GM18507 (cell line): ENCODE results near the gene RWDD2A.
"Not testable (repeated sequence)": the region's sequence is repeated elsewhere in the genome, so short reads cannot be mapped to it uniquely, and the experiment has no call there.

Experiments used
- DNase-seq: peaks from one replicate; pipeline ENCODE4 v3.0.0; 2011; ENCODE audit warnings: low read depth; ENCODE audit not compliant: insufficient read length; ENCODE audit errors: extremely low spot score
- FAIRE-seq: peaks from 2 replicates; lab custom pipeline; 2011; peaks lifted over from hg19 to GRCh38; lab: Jason Lieb, UNC

RWDD2A gene

DNA sequence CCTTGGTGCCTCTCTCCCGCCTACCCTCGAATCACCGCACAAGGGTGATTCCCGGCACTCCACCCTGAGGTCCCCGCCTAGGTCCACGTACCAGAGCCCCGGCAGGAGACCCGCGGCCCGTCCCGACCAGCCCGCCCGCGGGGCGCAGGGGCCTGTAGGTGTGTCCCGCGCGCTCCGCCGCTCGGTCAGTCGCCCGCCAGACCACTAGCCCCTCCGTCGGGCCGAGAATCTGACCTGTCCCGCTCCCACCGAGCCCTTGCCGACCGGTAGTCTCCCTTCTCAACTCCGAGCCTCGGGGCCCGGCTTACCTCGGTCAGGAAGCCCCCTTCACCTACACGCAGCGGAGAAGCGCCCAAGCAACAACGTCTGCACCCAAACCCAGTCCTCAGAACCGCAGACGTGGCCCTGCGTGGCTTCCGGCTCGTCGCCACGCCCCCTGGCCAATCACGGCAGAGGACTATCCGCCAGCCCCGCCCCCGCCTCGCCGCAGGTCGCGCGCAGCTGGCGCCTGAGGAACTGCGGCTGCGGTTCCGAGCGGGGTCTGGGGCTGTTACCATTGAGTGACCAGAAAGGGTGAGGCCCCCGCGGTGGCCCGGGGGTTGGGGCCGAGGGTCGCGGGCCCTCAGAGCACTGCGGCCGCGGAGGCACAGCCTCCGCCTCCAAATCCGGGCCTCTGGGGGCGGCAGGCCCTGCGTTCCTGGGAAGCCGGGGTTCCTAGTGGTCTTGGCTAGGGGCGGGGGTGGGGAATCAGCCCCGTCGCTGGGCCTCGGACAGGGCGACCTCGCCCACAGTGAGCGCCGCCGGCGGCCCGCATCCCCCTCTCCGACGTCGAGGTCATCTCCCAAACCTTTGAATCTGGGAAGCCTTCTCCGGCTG lies at the start of gene RWDD2A, which contains the start of gene PGM3:
TSS of gene RWDD2A (plus strand) at position 487 of the 876 bp plus-strand sequence. CDS start 1,095 bp downstream, outside the sequence.
TSS of gene PGM3 (minus strand) at position 395 of the 876 bp plus-strand sequence. CDS start 2,253 bp downstream, outside the sequence.
- FAIRE-seq, result peak; percentile 96
- DNase-seq, result peak; percentile 96

DNA sequence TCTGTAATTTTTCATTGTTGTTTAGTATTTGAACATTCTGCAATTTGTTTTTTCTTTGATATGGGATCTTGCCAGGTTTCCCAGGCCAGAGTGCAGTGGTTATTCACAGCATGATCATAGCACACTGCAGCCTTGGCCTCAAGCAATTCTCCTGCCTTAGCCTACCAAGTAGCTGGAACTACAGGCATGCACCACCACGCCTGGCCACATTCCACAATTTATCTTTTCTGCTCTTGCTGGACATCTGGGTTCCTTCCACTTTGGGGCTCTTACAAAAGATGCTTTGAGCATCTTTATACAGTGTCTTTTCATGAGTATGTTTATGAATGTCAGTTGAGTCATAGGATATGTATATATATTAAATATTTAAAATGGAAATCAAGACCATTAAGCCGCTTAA lies 42.0 kb upstream of the RWDD2A start:
- no peak for DNase-seq
- FAIRE-seq, result no peak

DNA sequence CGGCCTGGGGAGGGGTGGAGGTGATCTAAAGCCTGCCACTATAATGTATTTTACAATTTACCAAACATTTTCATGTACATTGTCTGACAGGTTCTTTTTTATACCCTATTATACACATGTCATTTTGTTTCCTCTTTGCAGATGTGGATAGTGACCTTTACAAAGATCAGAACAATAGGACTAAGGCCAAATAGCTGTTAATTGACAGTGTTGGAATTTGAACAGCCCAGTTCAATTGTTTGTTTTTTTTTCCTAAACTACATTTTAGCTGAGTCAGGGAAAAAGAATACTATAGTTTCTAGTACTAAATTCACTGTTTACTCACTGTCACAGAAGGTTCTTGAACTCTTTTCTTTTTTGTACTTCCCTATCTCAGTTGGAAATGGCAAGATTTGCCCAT lies 40.2 kb upstream of the RWDD2A start:
- FAIRE-seq (no peak), DNase-seq (no peak)

DNA sequence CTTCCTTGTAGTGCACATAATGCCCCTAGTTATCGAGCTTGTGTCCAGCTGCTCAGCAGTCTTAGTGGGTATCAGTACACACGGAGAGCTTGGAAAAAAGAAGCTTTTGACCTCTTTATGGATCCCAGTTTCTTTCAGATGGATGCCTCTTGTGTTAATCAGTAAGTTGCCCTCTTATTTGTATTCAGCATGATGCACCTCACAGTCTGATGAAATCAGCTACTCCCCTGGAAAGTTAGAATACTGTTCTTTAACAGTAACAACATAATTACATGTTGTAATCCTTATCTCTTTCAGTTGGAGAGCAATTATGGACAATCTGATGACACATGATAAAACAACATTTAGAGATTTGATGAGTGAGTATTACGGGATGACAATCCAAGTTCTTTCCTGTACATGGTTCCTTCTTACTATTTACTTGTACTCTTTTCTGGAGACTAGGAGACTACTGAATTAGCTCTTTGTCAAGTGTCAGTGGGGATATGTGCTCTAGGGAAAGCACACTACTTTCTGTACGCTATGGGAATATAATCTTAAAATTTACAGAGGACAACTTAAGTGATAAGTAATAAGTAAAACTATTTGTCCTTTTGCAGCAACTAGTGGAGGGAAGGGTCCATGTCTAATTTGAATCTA lies 39.2 kb upstream of the RWDD2A start:
- no peak for FAIRE-seq
- no peak for DNase-seq

DNA sequence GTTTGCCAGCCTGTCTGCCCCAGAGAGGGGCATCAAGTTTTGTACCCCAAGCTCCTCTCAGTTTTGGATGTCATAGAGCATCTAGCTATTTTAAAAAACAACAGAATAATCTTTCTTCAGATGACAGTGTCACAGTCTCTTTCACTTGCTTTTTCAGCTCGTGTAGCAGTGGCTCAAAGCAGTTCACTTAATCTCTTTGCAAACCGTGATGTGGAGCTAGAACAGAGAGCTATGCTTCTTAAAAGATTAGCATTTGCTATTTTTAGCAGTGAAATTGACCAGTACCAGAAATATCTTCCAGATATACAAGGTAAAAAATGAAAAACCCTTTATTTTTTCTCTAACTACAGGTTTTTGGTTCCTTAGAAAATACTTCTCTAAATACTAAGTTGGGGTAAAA lies 37.4 kb upstream of the RWDD2A start:
- FAIRE-seq (no peak), DNase-seq (no peak)

DNA sequence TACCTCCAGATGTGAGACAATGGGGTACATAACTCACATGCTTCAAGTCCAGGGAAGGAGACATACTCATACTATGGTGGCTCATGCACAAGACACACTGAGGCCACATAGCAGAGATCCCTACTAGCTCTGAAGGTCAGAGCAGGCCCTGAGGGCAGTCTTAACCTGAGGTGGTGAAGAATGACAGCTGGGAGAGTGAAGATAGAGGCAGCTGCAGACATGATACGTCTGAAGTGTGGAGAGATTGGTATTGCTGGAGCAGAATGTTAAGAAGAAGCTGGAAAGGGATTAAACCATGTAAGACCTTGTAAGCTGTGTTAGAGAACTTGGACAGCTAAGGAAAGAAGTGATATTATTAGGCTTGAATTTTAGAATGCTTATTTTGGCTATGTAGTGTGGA lies 33.0 kb upstream of the RWDD2A start:
- FAIRE-seq, result no peak
- DNase-seq, result no peak

DNA sequence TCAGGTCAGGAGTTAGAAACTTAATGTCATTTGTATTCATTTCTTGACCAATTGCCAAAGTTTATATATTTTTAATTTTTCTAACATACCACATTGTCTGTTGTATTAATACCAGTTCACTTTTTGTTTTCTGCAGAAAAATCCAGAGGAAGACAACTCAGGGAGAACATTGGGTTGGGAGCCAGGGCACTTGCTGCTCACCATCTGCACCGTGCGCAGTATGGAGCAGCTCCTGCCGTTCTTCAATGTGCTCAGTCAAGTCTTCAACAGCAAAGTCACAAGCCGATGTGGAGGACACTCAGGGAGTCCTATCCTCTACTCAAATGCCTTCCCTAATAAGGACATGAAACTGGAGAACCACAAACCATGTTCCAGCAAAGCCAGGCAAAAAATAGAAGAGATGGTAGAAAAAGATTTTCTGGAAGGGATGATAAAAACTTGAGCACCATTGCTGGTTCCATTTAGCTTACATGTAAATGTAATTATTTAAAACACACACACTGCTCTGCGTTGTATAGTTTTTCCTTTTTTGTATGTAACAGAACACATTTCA lies 25.4 kb upstream of the RWDD2A start:
- DNase-seq, result no peak

DNA sequence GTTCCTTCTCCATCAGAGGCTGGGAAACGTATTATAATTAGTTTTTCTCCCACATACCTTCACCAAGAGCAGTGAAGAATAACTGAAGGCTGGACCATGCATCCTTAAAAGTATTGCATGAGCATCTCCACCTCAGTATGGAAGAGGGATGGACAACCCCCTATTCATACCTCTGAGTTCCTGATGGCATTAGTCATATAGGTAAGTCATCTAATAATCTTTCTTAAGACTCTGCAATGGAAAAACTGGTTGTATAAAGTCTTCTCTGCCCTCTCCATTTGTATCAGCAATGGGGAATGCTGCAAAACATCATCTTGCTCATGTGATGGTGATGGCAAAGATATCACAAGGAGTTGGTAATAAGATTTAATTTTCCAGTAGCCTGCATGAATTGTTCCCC lies 24.6 kb upstream of the RWDD2A start:
- no peak for FAIRE-seq

More for the DNA sequence above, 25.4 kb upstream of the RWDD2A start:
- FAIRE-seq, result no peak

DNA sequence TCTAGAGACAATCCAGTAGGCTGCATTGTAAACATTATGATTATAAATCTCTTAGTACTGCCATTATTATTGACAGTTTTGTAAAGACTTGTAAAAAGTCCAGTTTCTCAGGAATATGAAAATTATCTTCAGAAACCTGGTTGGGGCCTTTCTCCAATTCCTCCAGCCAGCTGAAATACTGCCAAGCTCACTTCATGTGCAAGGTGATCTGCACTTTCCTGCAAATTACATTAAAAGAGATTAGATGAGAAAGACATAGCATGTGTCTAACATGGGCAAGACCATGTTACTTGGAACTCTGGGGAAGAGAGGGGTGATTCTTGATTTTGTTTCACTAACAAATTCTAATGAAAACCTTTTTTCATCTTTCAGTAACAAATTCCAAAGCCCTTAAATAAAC lies 24.1 kb upstream of the RWDD2A start:
- FAIRE-seq (no peak), DNase-seq (no peak)

More for the DNA sequence above, 24.6 kb upstream of the RWDD2A start:
- DNase-seq, result no peak

DNA sequence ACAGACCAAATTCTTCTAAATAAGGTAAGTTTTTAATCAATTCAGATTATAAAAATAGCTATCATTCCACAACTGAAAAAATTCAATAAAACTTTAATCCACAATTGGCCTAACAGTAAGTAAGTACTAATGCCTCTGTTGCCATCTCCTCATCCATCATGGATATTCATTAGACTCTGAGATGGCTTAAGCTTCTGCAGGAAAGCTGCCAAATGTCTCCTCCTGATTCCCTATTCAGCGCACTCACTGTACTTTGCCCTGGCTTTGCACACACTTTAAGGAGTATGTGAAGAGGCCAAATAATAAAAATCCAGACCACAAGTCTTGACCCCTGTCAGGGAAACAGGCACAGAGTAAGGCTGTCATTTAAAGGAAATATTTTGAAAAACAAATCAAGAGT lies 23.6 kb upstream of the RWDD2A start:
- no peak for FAIRE-seq
- DNase-seq, result no peak

DNA sequence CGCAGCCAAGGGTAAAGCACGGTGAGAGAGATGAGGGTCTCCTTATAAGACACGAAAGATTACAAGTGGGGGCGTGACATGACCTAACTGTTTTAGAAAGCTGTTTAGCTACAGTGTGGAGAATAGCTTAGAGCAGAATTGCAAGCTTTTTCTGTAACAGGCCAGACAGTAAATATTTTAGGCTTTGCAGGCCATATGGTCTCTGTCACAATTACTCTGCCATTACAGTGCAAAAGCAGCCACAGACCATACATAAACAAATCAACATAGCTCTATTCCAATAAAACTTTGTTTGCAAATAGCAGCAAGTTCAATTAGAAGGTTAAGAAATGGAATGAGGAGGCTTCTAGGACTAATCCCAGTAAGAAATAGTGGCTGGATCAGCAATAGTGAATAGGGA lies 16.9 kb upstream of the RWDD2A start:
- no peak for FAIRE-seq
- DNase-seq, result no peak

DNA sequence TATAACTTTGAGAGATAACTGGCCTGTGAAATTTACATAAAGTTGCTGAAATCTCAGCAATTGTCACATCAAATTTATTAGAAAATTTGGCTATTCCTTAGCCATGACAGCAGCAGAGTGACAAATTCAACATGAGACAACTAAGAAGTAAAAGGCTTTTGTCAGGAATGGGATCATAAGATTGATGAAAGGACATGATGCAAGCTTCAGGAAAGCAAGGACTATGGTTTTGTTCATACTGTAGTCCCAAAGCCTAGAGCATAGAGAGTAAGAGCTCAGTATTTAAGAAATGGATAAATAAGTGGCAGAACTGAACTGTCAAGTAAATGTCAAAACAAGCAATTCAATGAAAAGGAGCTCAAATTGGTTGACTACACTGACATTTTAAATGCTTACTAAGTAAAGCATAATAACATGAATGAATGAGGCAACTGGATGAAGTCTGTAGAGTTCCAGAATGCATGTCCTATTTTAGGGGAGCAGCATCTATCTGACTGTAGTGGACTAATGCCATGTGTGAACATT lies 12.7 kb upstream of the RWDD2A start:
- DNase-seq (no peak), FAIRE-seq (no peak)

DNA sequence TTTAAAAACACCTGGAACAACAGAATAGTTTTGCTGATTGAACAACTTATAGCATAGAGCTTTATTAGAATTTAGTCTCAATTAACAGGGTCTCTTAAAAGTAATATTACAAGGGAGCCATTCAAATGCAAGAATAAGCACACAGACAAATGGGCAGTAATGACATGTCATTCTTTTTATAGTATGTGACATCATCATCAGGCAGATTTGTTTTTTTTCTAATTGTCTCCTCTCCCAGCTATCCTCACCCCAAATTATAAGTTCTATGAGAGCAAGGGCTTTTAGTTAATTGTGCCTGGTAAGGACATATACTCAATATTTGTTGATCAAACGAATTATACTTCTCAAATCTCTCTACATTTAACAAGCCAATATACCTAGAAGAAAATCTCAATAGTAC lies 11.0 kb upstream of the RWDD2A start:
- DNase-seq, result no peak
- FAIRE-seq, result no peak

DNA sequence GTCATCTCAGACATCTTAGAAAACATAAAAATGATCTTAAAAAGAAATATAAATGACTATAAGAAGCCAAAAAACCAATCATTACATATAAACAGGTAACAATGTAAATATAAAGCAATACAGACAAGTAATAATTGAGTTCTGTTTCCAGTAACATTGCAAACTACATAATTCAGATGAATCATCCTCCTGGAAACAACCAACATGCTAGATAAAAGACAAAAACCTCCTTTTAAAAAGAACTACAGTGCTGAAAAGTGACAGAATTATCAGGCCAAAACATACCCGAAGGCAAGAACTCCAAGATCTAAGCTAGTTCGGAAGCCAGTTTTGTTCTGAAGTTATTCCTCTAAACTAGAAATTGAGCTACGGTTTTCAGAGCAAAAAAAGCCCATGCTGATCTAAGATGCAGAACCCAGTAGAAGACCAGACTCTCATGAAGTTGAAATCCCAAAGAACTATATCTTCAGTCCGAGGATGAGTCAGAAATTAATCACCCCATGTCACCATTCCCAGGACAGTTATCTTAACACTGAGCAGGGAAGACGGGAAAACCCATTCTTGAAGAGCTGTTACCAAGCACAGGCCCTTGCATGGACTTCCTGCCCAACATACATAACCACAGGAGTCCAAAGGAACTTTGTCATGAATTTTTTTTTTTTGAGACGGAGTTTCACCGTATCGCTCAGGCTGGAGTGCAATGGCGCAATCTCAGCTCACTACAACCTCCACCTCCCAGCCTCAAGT lies 9.9 kb upstream of the RWDD2A start:
- FAIRE-seq (no peak), DNase-seq (no peak)

DNA sequence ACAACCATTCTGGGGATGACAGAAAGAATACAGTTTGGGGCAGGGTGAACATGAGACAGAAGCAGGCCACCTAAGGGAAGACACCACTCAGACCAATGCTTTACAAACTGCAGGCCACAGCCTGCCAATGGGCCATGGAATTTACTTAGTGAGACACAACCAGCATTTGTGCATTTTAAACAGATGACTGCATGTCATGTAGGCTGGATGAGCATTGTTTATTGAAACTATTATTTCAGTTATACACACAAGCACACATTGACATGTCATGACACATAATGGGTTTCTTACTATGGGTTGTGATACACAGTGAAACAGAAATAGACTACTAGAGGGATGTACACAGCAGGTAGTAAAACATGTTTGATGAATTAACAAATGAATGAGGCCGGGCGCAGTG lies 8.1 kb upstream of the RWDD2A start:
- FAIRE-seq, result no peak
- no peak for DNase-seq

DNA sequence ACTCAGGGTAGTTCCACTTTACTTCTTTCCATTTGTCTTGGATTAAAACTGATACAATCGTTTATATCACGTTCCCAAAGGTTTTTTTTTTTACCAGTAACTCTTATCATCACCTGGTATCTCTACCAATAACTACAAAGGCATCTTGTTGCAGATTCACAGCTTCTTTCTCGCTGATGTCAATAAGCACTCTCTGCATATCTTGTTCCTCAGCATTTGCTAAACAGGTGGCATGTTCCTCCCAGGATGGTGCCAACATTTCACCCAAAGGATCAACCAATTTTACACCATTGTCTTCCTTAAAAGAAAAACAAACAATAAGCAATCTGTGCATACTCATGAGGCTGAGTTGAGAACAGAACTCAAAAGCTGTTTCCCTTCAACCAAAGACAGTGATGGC lies 4.7 kb upstream of the RWDD2A start:
- FAIRE-seq (no peak), DNase-seq (no peak)

DNA sequence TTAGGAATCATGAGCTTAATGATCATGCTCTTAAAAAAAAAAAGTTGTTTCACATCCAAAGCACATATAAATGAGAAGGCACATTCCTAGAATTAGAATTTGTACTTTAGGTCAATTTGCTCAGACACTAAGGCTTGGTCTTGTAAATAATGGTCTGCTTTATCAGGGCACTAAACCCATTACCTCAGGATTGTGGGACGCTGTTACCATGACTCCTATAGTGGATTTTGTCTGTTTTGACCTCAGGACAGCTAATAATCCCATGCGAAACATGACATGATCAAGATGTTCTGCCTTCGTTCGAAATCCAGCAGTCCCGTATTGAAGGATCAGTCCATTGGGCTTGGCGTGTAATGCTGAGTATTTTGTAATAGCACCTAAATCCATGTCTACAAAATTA lies 2.5 kb upstream of the RWDD2A start:
- no peak for DNase-seq
- FAIRE-seq, result no peak

DNA sequence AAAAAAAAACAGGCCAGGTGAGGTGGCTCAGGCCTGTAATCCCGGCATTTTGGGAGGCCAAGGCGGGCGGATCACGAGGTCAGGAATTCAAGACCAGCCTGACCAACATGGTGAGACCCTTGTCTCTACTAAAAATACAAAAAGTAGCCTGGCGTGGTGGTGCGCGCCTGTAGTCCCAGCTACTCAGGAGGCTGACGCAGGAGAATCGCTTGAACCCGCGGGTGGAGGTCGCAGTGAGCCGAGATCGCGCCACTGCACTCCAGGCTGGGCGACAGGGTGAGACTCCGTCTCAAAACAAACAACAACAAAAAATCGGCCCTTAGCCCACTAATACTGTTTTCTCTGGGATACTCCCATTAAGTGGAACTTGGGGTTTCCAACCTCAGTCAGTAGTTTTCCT lies 1.2 kb upstream of the RWDD2A start:
- DNase-seq, FAIRE-seq: not testable (repeated sequence)

DNA sequence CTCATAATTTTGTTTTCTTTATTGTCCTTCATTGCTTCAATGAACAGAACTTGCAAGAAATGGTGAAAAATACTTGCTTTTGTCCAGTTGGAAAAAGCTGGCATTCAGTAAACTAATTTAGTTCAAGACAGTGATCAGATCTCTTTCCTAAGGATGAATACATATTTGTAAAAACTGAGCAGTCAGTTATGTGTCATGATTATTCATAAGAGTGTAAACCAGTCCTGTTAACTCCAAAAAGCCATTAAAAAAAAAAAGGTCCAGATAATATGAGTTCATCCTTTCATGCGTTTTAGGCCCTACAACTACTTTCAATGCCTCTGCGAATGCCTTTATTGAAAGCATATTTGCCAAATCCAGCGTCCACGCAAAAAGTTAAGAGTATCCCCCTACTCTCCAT lies 701 bp upstream of the RWDD2A start:
- FAIRE-seq, result no peak
- DNase-seq, result no peak
